GM19025 (cell line): Measurements from ENCODE around the gene HMGN1.
"Not testable (repeated sequence)": the region's sequence is repeated elsewhere in the genome, so short reads cannot be mapped to it uniquely, and the experiment has no call there.

ENCODE experiments used
- ATAC-seq: cut with Tn5 transposase; IDR thresholded peaks from one replicate; pipeline ENCODE4 v1.9.1; 2021; ENCODE audit warnings: mild to moderate bottlenecking, low read depth, moderate library complexity; ENCODE audit not compliant: unreplicated experiment

Gene HMGN1

DNA sequence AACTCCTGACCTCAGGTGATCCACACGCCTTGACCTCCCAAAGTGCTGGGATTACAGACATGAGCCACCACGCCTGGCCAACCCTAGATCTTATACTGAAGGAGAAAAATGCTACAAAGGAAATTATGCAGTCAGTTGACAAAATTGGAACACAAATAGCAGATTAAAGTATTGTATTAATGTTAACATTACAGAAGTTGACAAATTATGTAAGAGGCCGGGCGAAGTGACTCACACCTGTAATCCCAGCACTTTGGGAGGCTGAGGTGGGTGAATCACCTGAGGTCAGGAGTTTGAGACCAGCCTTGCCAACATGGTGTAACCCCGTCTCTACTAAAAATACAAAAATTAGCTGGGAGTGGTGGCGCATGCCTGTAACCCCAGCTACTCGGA is 21.0 kb upstream of the HMGN1 start:
- not testable (repeated sequence) for ATAC-seq

DNA sequence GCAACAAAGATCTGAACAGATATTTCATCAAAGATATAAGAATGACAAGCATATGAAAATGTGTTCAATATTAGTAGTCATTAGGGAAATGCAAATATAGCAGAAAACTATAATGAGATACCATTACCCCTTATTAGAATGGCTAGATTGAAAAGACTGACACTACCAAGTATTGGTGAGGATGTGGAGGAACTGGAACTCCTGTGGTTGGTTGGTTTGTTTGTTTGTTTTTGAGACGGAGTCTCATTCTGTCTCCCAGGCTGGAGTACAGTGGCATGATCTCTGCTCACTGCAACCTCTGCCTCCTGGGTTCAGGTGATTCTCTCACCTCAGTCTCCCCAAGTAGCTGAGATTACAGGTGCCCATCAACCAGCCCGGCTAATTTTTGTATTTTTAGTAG is 18.9 kb upstream of the HMGN1 start:
- ATAC-seq = no peak

DNA sequence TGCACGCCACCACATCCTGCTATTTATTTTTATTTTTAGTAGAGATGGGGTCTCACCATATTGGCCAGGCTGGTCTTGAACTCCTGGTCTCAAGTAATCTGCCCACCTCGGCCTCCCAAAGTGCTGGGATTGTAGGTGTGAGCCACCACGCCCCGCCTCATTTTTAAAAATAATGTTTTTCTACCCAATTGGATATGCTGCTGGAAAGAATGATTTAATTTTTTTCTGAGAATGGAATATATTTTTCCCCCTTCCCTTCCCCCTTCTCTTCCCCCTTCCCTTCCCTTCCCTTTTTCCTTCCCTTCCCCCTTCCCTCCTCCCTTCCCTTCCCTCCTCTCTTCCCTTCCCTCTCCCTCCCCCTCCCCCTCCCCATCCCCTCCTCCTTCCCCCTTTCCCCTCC is 17.7 kb upstream of the HMGN1 start:
- ATAC-seq = no peak

DNA sequence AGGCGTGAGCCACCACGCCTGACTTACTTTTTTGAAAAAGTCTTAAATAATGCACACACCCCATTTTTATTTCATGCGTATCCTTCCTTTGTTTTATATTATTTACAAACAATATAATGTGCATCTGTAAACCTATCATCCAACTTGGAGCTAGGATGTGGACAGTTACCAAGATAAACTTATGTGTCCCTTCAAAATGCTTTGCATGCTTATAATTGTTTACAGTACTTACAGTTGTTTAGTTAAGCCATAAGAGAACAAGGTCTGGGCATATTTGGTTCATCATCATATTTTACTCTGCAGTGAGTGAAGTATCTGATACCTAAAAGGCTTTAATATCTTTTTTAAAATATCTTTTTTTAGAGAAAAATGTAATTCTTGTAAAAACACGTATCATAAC is 16.1 kb upstream of the HMGN1 start:
- ATAC-seq = no peak

DNA sequence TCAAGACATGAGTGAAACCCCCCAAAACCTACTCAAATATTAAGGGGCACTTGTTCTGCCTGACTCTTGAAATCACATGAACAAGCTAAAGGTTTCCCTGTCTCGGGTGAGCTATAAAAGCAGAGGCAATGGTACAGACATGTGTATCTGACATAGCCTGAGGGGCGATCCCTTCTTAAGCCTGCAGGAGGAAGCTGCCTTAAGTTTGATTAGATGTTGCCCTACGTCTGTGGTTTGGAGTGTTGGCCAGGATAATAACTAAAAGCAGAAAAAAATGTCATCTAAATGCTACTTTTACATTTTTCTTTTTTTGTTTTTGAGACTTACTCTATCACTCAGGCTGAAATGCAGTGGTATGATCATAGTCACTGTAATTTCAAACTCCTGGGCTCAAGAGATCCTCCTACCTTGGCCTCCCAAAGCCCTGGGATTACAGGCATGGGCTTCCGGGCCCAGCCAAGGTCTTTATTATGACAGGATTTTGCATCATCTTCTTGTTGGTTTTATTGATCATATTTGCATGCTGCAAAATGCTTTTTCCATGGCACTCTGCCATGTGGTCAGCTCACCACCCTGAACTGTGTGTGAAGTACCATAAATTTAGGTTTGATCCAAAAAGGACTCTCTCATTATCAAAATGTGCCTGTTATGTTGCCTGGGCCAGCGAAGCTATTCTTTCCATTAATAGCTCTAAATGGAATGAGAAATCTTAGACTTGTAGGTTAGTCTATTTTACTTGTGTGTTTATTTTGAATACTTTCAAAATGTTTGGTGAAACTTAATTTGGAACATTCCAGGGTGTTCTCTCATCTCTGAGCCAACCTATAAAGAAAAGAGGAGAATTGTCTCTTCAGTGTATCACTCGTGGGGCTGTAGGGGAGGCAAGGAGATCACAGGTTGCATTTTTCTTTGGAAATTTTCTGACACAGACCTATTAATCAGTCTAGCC is 15.0 kb upstream of the HMGN1 start:
- ATAC-seq = no peak

DNA sequence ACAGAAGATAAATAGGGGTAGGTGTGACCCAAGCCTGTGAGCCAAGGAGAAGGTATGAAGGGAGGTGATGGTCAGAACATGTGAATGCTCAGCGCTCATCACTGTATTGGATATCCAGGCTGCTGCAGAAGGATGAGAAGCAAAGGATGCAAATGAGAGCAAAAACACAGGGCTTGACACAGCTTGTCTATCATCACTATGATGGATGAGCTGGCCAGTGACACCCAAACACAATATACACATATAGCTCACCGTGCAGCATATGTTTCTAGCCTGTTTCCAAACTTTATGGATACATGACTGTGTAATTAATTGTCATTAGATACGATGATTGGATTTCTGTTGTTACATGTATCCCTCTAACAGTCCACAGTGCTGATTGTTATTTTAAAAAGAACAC is 13.8 kb upstream of the HMGN1 start:
- no peak for ATAC-seq

DNA sequence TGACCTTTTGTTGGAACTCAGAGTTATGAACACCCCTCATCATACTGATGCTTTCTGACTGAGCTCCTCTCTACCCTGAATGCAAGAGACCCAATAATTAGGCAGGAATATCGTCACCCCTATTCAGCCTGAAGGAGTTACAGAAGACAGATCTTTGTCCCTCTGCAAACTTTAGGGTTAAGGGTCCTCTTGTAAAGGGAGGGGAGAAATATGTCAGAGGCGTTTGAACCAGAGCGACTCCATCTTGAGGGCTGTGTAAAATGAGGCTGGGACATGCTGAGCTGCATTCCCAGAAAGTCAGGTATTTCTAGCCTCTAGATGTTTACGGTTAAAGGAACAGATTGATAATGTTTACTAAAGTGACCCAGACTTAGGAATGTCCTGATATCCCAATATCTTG is 10.5 kb upstream of the HMGN1 start:
- ATAC-seq = no peak

DNA sequence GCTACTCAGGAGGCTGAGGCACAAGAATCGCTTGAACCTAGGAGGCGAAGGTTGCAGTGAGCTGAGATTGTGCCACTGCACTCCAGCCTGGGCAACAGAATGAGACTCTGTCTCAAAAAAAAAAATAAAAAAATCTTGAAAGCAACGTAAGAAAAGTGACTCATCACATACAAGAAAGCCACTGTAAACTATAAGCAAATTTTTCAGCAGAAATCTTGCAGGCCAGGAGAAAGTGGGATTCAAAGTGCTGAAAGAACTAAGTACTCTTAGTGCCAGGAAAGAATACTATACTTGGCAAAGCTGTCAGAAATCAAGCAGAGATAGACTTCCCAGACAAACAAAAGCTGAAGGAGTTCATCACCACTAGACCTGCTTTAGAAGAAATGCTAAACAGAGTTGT is 4.4 kb upstream of the HMGN1 start:
- ATAC-seq = no peak

DNA sequence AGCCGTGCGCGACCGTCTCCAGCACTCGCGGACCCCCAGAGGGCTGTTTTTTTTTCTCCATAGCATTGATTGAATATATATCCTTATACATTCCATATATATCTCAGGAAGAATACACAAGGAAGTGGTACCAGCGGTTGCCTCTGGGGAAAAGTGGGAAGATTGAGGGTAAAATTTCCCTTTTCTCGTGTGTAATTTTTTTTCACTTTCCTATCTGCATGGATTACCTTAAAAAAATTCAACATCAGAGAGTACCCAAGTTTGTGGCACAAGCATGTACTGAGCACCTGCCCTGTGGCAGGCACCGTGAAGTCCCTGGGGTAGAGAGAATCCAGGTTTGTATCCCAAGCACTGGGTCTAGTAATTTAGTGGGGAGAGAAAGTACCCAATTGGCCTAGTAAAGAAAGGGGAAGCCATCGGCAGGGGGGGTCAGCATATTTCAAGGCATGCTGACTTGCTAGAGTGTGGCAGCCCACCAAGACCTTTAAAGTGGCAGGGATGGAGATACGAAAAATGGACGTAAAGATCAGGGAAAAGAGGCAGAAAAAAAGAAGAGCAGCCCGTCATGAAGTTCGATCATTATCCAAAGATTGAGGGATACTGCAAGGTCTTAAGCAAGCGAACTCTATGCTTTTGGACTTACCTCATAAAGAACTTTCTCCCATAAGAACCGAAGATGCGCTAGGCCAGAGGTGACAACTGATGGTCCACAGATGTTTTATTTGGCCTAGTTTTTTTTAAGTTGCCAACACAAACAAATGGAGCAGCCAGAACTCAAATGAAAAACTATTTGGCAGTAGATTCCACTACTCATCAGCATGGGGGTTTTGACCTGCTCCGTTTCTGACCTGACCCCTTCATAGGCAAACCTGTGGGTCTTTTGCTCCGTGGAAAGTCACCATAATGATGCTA is 1.5 kb upstream of the HMGN1 start:
- ATAC-seq = no peak

DNA sequence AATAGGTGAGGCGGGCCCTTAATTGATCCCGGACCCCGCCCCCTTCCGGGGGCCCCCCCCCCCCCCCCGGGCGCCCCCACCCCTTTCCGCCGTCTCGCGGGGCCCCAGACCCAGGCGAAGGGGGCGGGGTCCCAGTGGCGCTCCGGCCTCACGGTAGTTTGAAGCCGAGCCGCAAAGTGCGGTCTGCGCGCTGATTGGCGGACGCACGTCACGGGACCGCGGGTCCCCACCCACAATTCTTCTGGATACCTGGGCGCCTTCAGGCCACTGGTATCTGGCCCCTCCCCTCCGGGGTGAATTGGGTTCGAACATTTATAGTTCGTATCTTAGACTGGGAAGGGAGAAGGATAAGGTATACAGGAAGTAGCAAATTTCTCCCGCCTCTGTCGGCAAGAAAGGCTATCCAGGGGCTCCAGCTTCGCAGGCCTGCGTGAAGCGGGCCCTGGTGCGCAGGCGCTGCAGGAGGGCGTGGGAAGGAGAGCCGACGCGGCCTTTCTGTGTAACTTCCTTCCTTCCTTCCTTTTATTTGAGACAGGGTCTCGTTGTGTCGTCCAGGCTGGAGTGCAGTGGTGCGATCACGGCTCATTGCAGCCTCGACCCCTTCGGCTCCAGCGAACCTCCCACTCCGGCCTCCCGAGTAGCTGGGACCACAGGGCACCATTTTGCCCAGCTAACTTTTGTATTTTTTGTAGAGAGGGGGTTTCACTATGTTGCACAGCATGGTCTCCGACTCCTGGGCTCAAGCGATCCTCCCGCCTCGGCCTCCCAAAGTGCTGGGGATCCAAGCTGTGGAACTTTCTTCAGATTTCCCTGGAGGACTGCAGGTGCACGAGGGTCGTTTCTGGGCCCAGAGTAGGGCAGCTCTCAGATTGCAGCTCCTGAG is 564 bp upstream of the HMGN1 start:
- ATAC-seq = peak; percentile 78

DNA sequence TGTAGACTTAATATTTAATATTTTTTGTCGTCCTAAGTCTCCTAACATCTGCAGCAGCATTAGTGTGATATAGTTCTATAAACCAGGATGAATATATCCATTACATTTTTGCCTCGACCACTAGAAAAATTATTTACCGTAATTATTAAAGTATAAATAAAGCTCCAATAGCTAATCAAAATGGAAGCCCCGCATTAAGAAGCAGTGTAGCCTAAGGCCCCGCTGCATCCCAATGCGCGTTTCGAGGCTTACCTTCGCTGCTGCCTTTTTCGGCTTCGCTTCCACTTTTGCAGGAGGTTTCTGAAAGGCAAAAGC is 891 bp downstream of the HMGN1 start:
- no peak for ATAC-seq

DNA sequence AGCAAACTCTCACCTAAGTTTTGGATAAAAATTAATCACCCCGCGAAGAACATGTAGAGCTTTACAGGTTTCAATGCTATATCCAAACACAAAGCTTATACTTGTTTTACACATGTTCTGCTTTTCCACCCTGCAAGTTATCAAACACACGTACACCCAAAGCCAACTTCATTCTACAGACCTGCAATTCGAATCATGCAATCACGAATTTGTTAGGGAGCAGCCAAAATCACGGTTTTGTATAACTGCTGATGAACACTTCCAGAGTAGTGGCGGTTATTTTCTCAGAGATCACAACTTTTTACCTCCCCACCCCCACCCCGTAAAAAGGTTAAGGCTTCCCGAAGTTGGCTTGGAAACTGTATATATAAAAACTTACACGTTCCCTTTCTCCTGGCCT is 1.4 kb downstream of the HMGN1 start:
- ATAC-seq = no peak

DNA sequence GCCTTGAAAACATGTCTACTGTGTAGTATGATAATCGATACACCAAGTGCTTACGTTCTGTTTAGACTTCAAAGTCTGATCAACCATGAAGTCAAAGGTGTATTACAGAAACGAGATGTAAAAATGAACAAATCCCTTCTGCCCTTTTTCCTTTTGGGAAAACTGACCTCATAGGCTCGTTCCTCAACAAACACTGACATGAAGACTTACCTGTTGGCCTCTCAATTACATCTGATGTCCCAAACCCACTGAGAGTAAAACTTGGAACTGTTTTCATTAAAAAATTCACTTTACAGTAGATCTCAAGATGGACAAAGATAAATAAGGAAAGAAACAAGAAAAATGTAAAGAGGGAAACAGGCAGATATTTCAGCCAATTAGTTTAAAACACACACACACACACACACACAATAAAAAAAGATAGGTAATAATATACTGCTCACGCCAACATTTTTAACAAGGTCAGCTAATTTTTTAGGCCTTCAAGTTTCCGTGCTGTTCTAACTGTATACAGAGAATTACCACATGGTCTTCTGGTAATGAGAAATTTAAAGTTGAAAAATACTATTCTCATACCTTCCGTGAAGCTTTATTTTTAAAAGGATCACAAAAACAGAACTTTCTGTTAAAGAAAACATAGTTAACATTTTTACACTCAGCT is 2.1 kb downstream of the HMGN1 start:
- no peak for ATAC-seq

DNA sequence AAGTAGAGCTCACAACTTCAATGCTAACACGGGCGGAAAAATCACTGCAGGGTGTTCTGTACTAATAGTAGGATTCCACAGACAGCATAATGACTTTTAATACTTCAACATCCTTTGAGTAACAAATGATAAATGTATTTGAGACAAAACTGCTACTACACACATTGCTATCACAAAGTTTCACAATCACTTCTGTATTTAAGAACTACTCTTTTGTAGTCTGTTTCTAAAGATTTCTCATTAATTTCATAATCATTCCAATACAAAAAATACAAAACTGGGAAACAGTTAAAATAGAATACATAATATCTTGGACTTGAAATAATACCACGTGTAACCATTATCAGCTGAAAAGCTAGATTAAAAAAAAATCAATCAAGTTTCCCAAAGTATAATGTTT is 2.7 kb downstream of the HMGN1 start:
- no peak for ATAC-seq

DNA sequence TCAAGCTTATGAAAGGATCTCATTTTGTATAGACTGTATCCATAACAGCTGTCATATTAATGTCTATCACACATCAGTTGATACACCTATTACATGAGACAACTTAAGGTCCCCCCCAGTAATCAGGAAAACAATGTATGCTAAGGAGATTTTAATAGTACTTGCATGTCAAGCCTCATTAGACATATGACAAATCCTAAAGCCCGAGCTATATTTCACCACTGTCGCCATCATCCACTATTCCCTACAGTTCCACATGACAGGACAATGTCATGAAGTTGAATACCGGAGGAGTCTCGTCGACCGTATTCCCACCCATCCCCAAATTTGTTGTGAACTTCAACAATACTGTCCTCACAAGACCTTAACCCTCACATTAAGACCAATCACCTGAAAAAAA is 3.4 kb downstream of the HMGN1 start:
- ATAC-seq = no peak

DNA sequence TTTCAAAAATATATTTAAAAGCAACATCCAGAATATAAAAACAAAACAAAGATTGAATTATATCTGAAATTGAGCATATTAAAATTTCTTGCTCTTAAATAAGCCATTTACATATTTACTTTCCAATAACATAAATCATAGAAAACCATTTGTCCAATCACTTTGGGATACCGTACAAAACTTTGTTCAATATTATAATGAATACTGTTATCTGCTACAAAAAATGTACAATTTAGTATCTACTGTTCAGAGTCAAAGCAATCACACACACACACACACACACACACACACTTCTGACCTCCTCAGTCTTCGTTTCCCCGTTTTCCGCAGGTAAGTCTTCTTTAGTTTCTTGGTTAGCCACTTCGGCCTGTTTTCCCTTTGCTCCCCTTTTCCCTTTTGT is 4.0 kb downstream of the HMGN1 start:
- no peak for ATAC-seq

DNA sequence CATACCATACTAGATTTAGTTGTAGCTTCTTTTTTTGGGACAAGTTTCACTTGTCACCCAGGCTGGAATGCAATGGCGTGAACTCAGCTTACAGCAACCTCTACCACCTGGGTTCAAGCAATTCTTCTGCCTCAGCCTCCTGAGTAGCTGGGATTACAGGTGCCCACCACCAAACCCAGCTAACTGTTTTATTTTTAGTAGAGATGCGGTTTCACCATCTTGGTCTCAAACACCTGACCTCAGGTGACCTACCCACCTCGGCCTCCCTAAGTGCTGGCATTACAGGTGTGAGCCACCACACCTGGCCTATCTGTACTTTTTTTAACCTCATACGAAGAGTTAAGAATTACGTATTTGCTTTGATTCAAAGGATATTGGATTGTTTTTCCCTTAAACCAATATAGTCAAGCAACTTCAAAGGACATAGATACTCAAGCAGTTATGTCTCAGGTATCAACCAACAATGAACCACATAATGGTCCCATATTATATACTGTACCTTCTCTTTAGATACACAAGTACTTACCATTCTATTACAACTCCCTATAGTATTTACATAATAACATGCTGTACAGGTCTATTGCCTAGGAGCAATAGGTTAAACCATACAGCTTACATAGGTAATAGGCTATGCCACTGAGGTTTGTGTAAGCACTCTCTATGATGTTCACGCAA is 7.5 kb downstream of the HMGN1 start:
- no peak for ATAC-seq

DNA sequence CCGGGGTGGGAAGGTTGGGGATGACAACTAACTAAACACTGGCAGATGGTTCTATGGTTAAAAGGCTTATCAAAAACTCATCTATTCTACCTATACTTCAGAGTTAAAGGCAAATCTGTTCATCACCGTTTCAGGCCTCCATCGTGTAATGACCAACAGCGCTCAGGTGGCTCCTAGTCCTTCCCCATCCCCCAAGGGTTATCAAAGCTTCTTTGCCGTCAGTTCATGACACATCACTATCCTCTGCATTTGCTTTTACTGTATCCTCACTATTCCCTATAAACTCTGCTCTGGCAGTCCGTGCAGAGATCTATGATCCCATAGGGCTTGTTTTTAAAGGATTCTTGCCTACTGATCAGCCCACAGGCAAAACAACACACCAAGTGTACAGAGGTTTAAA is 8.2 kb downstream of the HMGN1 start:
- no peak for ATAC-seq

DNA sequence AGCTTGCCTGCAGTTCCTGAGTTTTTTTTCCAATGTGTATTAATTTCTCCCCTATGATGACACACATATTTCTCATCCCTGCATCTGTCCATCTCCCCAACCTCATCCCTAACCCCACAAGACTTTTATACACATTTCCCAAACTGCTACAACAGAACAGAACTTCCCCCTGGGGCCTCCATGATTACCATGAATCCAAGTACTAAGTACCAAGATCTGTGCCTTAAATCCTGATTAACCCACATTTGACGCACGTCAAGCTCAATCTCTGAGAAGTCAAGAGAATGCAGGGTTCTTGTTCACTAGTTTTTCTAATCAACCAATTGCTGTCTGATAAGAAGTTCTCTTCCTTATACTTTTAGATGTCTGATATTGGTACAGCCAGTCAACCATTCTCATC is 9.7 kb downstream of the HMGN1 start:
- ATAC-seq = no peak
